GM12878 (cell line): Measurements from ENCODE around the gene RARS2. TPM values are rescaled to one million over a fixed set of nuclear protein-coding genes. Genes with fewer than 3 reads are reported as not detected.

Source experiments
- ATAC-seq: fragments of 200-7000 bp; cut with Tn5 transposase; 3 replicates; pipeline ENCODE4 v1.9.1; 2020; ENCODE audit warnings: mild to moderate bottlenecking, moderate library complexity
- BruUV-seq: library from RNA; stranded (reverse); fragments of 400-500 nt; replicated peaks from 2 replicates; lab custom pipeline; 2021; lab: Mats Ljungman, UMichigan
- CTCF ChIA-PET: fragments of 300-600 bp; sonication (Branson Sonifier 250); formaldehyde crosslinking; extraction: SDS; loops from one replicate; lab custom pipeline; 2021; ENCODE audit warnings: inconsistent platforms; lab: Yijun Ruan, JAX
- POLR2A ChIA-PET: fragments of 350-600 bp; formaldehyde crosslinking; extraction: SDS; loops from one replicate; lab custom pipeline; 2021; ENCODE audit warnings: inconsistent platforms; lab: Charles Lee
- RAD21 ChIA-PET: fragments of 300-600 bp; sonication (Branson Sonifier 250); formaldehyde crosslinking; loops from one replicate; lab custom pipeline; 2023; ENCODE audit warnings: antibody characterized with exemption; ENCODE audit not compliant: unreplicated experiment; lab: Charles Lee
- SMC1A ChIA-PET: fragments of 300-600 bp; sonication (Branson Sonifier 250); formaldehyde crosslinking; loops from one replicate; lab custom pipeline; 2023; ENCODE audit not compliant: unreplicated experiment, uncharacterized antibody; lab: Charles Lee
- DNase-seq: peaks from one replicate; pipeline ENCODE4 v3.0.0-alpha.2; 2011; ENCODE audit warnings: low read depth, low spot score
- FAIRE-seq: peaks from 3 replicates; lab custom pipeline; 2011; peaks lifted over from hg19 to GRCh38; lab: Jason Lieb, UNC
- H2AFZ ChIP-seq: 2 replicates; pipeline ENCODE4 v1.6.0; 2011; ENCODE audit warnings: low read depth, low read length, control low read depth; ENCODE audit not compliant: control insufficient read depth
- H3K27ac ChIP-seq: 2 replicates; pipeline ENCODE4 v1.5.1; 2011; ENCODE audit warnings: control low read depth; ENCODE audit not compliant: control insufficient read depth, insufficient read depth
- H3K27me3 ChIP-seq, 2 experiments: replicated peaks in 1 of 2; 2 replicates each; pipeline versions ENCODE4 v1.6.0 to v1.6.1; 2011; ENCODE audit warnings: low read length in 1 of 2; ENCODE audit not compliant: control insufficient read depth in 2 of 2, insufficient read depth in 2 of 2
- H3K36me3 ChIP-seq, 2 experiments: 2 replicates each; pipeline ENCODE4 v1.5.1; 2011; ENCODE audit warnings: low read length in 1 of 2; ENCODE audit not compliant: control insufficient read depth in 2 of 2, insufficient read depth in 2 of 2
- H3K4me1 ChIP-seq: 2 replicates; pipeline ENCODE4 v1.6.1; 2011; ENCODE audit warnings: mild to moderate bottlenecking, low read length, moderate library complexity, mixed read lengths; ENCODE audit not compliant: control insufficient read depth, insufficient read depth
- H3K4me2 ChIP-seq: 2 replicates; pipeline ENCODE4 v1.6.0; 2011; ENCODE audit warnings: control low read depth; ENCODE audit not compliant: control insufficient read depth, insufficient read depth
- H3K4me3 ChIP-seq: fragments of 200-600 bp; sonication (generic); 2 replicates; pipeline ENCODE4 v1.5.1; 2016
- H3K79me2 ChIP-seq: 2 replicates; pipeline ENCODE4 v1.6.0; 2011; ENCODE audit warnings: low read length; ENCODE audit not compliant: control insufficient read depth, insufficient read depth
- H3K9ac ChIP-seq: 2 replicates; pipeline ENCODE4 v1.8.0; 2011; ENCODE audit warnings: low read length, control low read depth, mixed read lengths; ENCODE audit not compliant: control insufficient read depth, insufficient read depth
- H3K9me3 ChIP-seq: replicated peaks from 3 replicates; pipeline ENCODE4 v1.5.1; 2011; ENCODE audit warnings: mild to moderate bottlenecking, low read length; ENCODE audit not compliant: control insufficient read depth, insufficient read depth
- H4K20me1 ChIP-seq: 2 replicates; pipeline ENCODE4 v1.6.0; 2011; ENCODE audit not compliant: control insufficient read depth, insufficient read depth
- HDAC6 ChIP-seq: fragments of 200-600 bp; sonication (generic); IDR thresholded peaks from one replicate; pipeline ENCODE4 v1.8.0; 2017; ENCODE audit warnings: antibody characterized with exemption; ENCODE audit not compliant: unreplicated experiment
- MEF2B ChIP-seq: fragments of 450-650 bp; IDR thresholded peaks from 2 replicates; pipeline ENCODE4 v1.6.1; 2018; ENCODE audit warnings: mild to moderate bottlenecking, moderate library complexity; ENCODE audit not compliant: partially characterized antibody, poor library complexity, severe bottlenecking
- NFYA ChIP-seq: IDR thresholded peaks from 2 replicates; pipeline ENCODE4 v1.6.1; 2011; ENCODE audit warnings: low read depth, mild to moderate bottlenecking, low read length, improper control_type of control experiment, borderline replicate concordance
- PKNOX1 ChIP-seq: fragments of 450-650 bp; IDR thresholded peaks from 2 replicates; pipeline ENCODE4 v1.6.1; 2016; ENCODE audit warnings: mild to moderate bottlenecking
- RELB ChIP-seq: fragments of 450-650 bp; IDR thresholded peaks from 2 replicates; pipeline ENCODE4 v1.6.1; 2017; ENCODE audit warnings: low read depth, mild to moderate bottlenecking, moderate library complexity
- ZNF274 ChIP-seq: IDR thresholded peaks from one replicate; pipeline ENCODE4 v1.8.0; 2011; ENCODE audit not compliant: insufficient read length, insufficient read depth
- WGBS: methylation state at CpG from one replicate; pipeline ENCODE4 v1.1.6; 2016; ENCODE audit warnings: low lambda C conversion rate; ENCODE audit not compliant: insufficient replicate concordance, insufficient coverage; ENCODE audit errors: missing lambda C conversion rate; 5-methylcytosine and 5-hydroxymethylcytosine counted together
- in situ Hi-C: fragments of 300-500 bp; cut with MboI; formaldehyde crosslinking; loops from 9 replicates; pipeline ENCODE4 v1.14.3; 2018; ENCODE audit warnings: mixed read lengths
- intact Hi-C: fragments of 100-400 bp; cut with micrococcal nuclease; formaldehyde crosslinking; loops from one replicate; pipeline ENCODE4 v1.14.2; 2022; ENCODE audit not compliant: unreplicated experiment
- polyA plus RNA-seq, 11 experiments: library from polyadenylated mRNA; depleted of rRNA in 4 of 11; unstranded in 6 of 11; stranded (reverse) in 5 of 11; fragments of >200 nt; fragmentation: Nextera tagmentation in 4 of 11; fragmentation: Illumina TruSeq in 1 of 11; extraction: Ambion mirVana in 4 of 11; extraction: Trizol in 1 of 11; gene quantifications; 1 replicate in 1 of 11; 2 replicates in 10 of 11; pipeline versions ENCODE4 v1.2.1 to v1.2.3, GENCODE V29; 2011 to 2016; ENCODE audit warnings: inconsistent platforms in 2 of 11, missing spikeins in 2 of 11, low read depth in 1 of 11
- total RNA-seq, 4 experiments: library from RNA; depleted of rRNA in 3 of 4; stranded (reverse); fragments of >200 nt in 3 of 4; fragmentation: Illumina TruSeq in 1 of 4; extraction: Trizol in 1 of 4; gene quantifications; 2 replicates each; pipeline versions ENCODE4 v1.2.1 to v1.2.3, GENCODE V29; 2013 to 2021

The RARS2 gene
- total and polyA plus RNA-seq, 10 of the 15 experiments (the other 5 are each of a cell fraction or from before 2014, with no cell fraction given) = 18.3 to 54.2 (median 36.8) TPM

- TF ChIP-seq RELB (no peak), HDAC6 (no peak), ZNF274 (no peak), NFYA (no peak)
Observed at GRCh38 chr6:87543696-87544473, 45.9 kb downstream of the RARS2 start (continued).

GRCh38 chr6:87541744-87542143, 48.0 kb downstream of the RARS2 start:
- Histone ChIP-seq H3K9me3 (peaks cover 7% of the 10 kb centered on the region; the same call in 1 of the 3 replicates), H3K27ac (no peak overlapping the region), H3K36me3 (peaks cover 6 to 14% of the 10 kb centered on the region in 2 experiments)
- POLR2A ChIA-PET = interaction anchor here (0.9 kb wide), 1 partner anchor 24 kb away, joined by 3 read pairs; no protein-coding TSS in a partner anchor
- CTCF ChIA-PET = interaction anchor here (1.0 to 1.2 kb wide), 2 partner anchors 149 to 402 kb away, joined by 3 read pairs; no protein-coding TSS in a partner anchor
- SMC1A ChIA-PET = interaction anchor here (0.7 kb wide), 1 partner anchor 26 kb away, joined by 3 read pairs; no protein-coding TSS in a partner anchor
- no peak for FAIRE-seq
- intact Hi-C loops = no loop called here
- no peak for DNase-seq
- TF ChIP-seq MEF2B (no peak), PKNOX1 (no peak)
- TF ChIP-seq, all 136 proteins: peak for 0
- Histone ChIP-seq H4K20me1 (no peaks in the 10 kb centered on the region), H3K4me2 (no peak overlapping the region), H2AFZ (no peak overlapping the region), H3K9ac (no peak overlapping the region), H3K79me2 (no peaks in the 10 kb centered on the region), H3K4me1 (no peaks in the 10 kb centered on the region), H3K27me3 (no peaks in the 10 kb centered on the region), H3K4me3 (no peak overlapping the region)
- 100% methylated on average over 2 of the region's 2 CpGs for WGBS
- no TSS peak for BruUV-seq
- in situ Hi-C loops = no loop called here
- no peak for ATAC-seq
- RAD21 ChIA-PET = no interaction called here
